OCI-LY3 (cell line): ENCODE measurements around the gene SACM1L.

Experiments used
- H2AFZ ChIP-seq: fragments of 200-600, 300-600 bp; shearing (Covaris generic); 2 replicates; pipeline ENCODE4 v1.6.0; 2014; ENCODE audit warnings: antibody characterized with exemption, low read depth, low read length
- H3K27ac ChIP-seq: fragments of 200-600, 300-600 bp; sonication (generic); 2 replicates; pipeline ENCODE4 v1.5.1; 2014; ENCODE audit warnings: mild to moderate bottlenecking, low read length, moderate library complexity, mixed read lengths
- H3K27me3 ChIP-seq: fragments of 200-600, 300-600 bp; sonication (generic); 2 replicates; pipeline ENCODE4 v1.6.1; 2014; ENCODE audit warnings: low read depth, low read length, mixed read lengths
- H3K36me3 ChIP-seq: fragments of 200-600, 300-600 bp; sonication (generic); replicated peaks from 2 replicates; pipeline ENCODE3; 2014; ENCODE audit warnings: low read depth, low read length, mixed read lengths
- H3K4me1 ChIP-seq: fragments of 300-600, 200-600 bp; sonication (generic); 2 replicates; pipeline ENCODE4 v1.6.1; 2014; ENCODE audit warnings: low read length, mixed read lengths
- H3K4me2 ChIP-seq: fragments of 200-600, 300-600 bp; sonication (generic); 2 replicates; pipeline ENCODE4 v1.6.1; 2014; ENCODE audit warnings: low read length, mixed read lengths
- H3K4me3 ChIP-seq: fragments of 300-600, 200-600 bp; sonication (generic); 2 replicates; pipeline ENCODE4 v1.5.1; 2014; ENCODE audit warnings: antibody characterized with exemption, mild to moderate bottlenecking, low read length, moderate library complexity
- H3K79me2 ChIP-seq: fragments of 300-600, 200-600 bp; shearing (Covaris generic); 2 replicates; pipeline ENCODE4 v1.6.1; 2014; ENCODE audit warnings: mild to moderate bottlenecking, low read length, mixed read lengths
- H3K9ac ChIP-seq: fragments of 300-600, 200-600 bp; shearing (Covaris generic); 2 replicates; pipeline ENCODE4 v1.6.0; 2014; ENCODE audit warnings: mild to moderate bottlenecking, low read length, moderate library complexity
- H3K9me3 ChIP-seq: fragments of 200-600, 300-600 bp; shearing (Covaris generic); 2 replicates; pipeline ENCODE4 v1.6.1; 2014; ENCODE audit warnings: low read length, mixed read lengths; ENCODE audit not compliant: insufficient read depth
- H4K20me1 ChIP-seq: fragments of 200-600, 300-600 bp; sonication (generic); 2 replicates; pipeline ENCODE4 v1.6.1; 2016; ENCODE audit warnings: low read length, mixed read lengths; ENCODE audit not compliant: insufficient read depth
- EZH2phosphoT487 ChIP-seq: fragments of 200-600 bp; shearing (Covaris generic); IDR thresholded peaks from 2 replicates; pipeline ENCODE4 v1.6.1; 2018; ENCODE audit warnings: antibody characterized with exemption, mixed run types, low read depth
- TF ChIP-seq, protein P1 (sequence below): fragments of 200-600, 300-600 bp; sonication (generic); IDR thresholded peaks from 2 replicates; pipeline ENCODE4 v1.5.1; 2014; ENCODE audit warnings: antibody characterized with exemption, low read length, low read depth

The SACM1L gene

DNA sequence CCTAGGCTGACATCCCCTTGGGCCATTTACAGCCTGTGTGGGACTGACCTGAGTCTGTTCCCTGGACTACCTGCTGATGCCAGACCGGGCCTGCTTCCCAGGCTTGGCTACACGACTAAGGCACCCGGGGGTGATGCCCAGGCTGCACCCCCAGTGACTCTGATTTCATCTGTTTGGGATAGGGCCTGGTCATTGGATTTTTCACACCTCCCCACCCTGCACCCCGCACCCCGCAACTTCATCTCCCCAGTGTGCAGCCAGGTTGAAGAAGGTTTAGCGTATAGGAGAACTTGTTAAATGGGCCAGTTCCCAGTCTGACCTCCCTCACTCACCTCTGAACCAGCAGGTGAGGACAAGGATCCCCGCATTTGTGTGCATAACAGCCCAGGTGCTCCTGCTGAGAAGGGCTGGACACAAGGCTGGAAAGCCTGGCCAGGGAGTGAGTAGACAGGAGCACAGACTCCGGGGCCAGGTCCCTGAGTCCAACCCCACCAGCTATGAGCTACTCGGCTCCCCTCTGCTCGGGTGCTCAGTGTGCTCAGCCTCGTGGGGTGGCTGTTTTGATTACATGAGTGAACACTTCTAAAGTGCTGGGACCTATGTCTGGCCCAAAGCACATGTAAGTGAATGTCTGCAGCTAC is 88.7 kb downstream of the SACM1L start:
- no peak overlapping the region for H3K4me2 ChIP-seq
- H3K9ac ChIP-seq: no peak overlapping the region
- no peaks in the 10 kb centered on the region for H3K4me1 ChIP-seq
- no peaks in the 10 kb centered on the region for H3K9me3 ChIP-seq
- TF ChIP-seq EZH2phosphoT487: no peak
- TF ChIP-seq, protein P1, sequence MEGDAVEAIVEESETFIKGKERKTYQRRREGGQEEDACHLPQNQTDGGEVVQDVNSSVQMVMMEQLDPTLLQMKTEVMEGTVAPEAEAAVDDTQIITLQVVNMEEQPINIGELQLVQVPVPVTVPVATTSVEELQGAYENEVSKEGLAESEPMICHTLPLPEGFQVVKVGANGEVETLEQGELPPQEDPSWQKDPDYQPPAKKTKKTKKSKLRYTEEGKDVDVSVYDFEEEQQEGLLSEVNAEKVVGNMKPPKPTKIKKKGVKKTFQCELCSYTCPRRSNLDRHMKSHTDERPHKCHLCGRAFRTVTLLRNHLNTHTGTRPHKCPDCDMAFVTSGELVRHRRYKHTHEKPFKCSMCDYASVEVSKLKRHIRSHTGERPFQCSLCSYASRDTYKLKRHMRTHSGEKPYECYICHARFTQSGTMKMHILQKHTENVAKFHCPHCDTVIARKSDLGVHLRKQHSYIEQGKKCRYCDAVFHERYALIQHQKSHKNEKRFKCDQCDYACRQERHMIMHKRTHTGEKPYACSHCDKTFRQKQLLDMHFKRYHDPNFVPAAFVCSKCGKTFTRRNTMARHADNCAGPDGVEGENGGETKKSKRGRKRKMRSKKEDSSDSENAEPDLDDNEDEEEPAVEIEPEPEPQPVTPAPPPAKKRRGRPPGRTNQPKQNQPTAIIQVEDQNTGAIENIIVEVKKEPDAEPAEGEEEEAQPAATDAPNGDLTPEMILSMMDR: no peak
- no peak overlapping the region for H3K4me3 ChIP-seq
- H3K79me2 ChIP-seq: no peaks in the 10 kb centered on the region
- H3K27me3 ChIP-seq: peaks cover 41% of the 10 kb centered on the region
- no peaks in the 10 kb centered on the region for H4K20me1 ChIP-seq
- H3K27ac ChIP-seq: no peak overlapping the region
- H2AFZ ChIP-seq: no peak overlapping the region
- no peaks in the 10 kb centered on the region for H3K36me3 ChIP-seq

DNA sequence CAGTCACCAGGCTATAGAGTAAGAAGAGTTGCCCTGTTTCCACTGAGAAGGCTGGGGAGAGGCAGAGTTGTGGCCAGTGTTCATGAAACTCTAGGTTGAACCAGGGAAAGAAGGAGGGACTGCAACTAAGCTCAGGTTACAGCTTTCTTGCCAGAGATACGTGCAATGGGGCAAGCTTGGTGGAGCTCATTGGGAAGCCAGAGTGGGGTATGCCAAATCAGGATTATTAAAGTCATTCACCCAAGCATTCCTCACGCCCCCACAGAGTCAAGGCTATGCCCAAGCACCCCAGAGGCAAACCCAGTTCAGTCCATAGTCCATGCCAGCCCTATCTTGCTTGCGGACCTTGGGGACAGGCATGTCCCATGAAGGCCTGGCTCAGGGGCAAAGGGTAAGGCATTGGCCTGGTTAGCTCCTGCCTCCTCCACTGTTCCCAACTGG is 89.6 kb downstream of the SACM1L start:
- Histone ChIP-seq H3K4me3 (no peak overlapping the region), H3K79me2 (no peaks in the 10 kb centered on the region), H3K9ac (no peak overlapping the region), H4K20me1 (no peaks in the 10 kb centered on the region), H2AFZ (no peak overlapping the region), H3K4me2 (no peak overlapping the region), H3K36me3 (no peaks in the 10 kb centered on the region), H3K4me1 (no peaks in the 10 kb centered on the region), H3K27ac (no peak overlapping the region), H3K27me3 (peaks cover 36% of the 10 kb centered on the region), H3K9me3 (no peaks in the 10 kb centered on the region)
- TF ChIP-seq, protein P1: no peak
- TF ChIP-seq EZH2phosphoT487: no peak

DNA sequence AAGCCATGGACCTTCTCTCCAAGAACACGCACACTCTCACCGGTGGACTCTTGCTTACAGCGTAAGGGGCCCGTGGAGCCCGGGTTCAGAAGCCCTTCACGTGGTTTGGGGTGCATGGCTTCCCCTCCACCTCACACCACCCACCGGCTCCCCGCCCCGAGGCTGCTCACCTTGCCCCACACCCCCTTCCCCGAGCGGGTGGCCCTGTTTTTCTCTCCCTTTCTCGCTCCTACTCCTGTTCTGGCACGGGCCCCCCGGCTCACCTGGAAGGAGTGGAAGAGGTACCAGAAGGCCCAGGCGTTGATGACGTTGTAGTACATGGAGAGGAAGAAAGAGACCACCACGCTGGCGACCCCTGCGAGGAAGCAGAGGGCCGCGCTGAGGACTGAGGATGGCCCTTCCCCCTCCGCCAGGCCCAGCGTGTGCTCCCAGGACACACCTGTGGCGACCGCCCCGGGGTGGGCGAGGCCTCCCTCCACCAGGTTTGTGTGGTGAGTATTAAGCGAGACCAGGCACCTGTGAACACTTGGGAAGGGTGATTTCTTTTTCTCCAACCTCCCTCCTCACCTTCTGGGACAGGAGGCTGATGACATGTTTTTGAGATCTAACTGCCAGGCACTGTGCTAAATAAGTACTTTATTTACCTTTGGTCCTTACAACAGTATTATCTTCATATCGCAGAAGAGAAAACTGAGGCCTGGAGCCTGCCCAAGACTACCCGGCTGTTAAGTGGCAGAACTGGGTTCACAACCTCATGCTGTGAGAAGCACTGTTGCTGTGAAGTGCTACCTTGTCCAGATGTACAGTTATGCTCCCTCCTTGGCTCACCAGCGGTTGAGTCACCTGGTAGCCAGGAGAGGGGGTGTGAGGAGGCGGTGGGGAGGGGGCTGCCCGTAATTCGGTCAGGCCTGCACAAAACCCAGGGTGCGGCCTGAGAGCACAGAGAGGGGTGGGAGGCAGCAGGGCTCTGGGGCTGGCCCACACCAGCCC is 90.8 kb downstream of the SACM1L start:
- H3K36me3 ChIP-seq: no peaks in the 10 kb centered on the region
- H3K27me3 ChIP-seq: peaks cover 33% of the 10 kb centered on the region
- no peaks in the 10 kb centered on the region for H3K4me1 ChIP-seq
- no peak overlapping the region for H3K27ac ChIP-seq
- no peak overlapping the region for H3K4me2 ChIP-seq
- H3K9me3 ChIP-seq: no peaks in the 10 kb centered on the region
- no peaks in the 10 kb centered on the region for H3K79me2 ChIP-seq
- H4K20me1 ChIP-seq: no peaks in the 10 kb centered on the region
- H2AFZ ChIP-seq: no peak overlapping the region
- H3K9ac ChIP-seq: no peak overlapping the region
- no peak overlapping the region for H3K4me3 ChIP-seq
- TF ChIP-seq, protein P1: no peak
- TF ChIP-seq EZH2phosphoT487: no peak

DNA sequence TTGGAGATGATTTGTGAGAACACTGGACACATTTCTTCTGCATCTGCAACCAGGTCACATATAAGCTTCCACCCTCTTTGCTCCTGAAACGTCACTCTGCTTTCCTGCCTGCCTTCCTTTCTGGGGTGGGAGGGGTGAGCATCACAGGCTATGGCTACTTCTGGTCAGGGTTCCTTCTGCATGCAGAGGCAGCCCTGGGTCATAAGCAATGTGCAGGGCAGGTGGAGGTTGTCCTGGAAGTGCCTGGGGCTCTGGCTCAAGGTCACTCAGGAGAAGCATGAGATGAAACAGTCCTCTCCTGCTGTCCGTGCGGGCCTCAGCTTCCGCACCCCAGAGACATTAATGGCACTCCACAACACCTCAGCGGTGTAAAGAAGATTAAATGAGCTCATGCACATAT is 92.1 kb downstream of the SACM1L start:
- Histone ChIP-seq H3K4me2 (no peak overlapping the region), H4K20me1 (no peaks in the 10 kb centered on the region), H2AFZ (no peak overlapping the region), H3K9ac (no peak overlapping the region), H3K36me3 (no peaks in the 10 kb centered on the region), H3K27me3 (peaks cover 21% of the 10 kb centered on the region), H3K9me3 (no peaks in the 10 kb centered on the region), H3K27ac (no peak overlapping the region), H3K4me3 (no peak overlapping the region), H3K79me2 (no peaks in the 10 kb centered on the region), H3K4me1 (no peaks in the 10 kb centered on the region)
- TF ChIP-seq, protein P1: no peak
- no peak for TF ChIP-seq EZH2phosphoT487
